Measurements from ENCODE around the gene EIF4H.
"Not testable (repeated sequence)": the region's sequence is repeated elsewhere in the genome, so short reads cannot be mapped to it uniquely, and the experiment has no call there.

Gene EIF4H

DNA sequence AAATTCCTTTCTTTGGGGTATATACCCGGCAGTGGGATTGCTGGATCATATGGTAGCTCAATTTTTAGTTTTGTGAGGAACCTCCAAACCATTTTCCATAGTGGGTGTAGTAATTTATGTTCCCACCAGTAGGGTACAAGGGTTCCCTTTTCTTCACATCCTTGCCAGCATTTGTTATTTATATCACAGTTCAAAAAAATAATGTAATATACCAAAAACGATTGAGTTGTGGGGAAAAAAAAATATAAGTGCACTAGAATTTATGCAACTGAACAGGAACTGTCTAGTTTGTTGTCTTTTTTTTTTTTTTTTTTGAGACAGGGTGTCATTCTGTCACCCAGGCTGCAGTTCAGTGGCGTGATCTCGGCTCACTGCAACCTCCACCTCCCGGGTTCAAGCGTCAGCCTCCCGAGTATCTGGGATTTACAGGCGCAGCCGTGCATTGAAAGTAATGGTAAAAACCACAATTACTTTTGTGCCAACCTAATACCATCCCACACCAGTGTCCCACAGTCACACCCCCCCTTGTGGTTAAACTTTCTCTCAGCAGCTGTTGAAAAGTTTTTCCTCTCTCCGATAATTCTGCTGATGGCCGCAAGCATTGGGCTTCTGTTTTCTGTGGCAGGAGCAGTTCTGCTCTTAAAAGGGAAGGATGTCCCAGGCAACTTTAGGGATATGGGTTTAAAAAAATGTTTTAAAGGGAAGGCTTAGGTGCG, 28.8 kb downstream of the EIF4H start:
- DNase-seq, result peak; percentile 72

DNA sequence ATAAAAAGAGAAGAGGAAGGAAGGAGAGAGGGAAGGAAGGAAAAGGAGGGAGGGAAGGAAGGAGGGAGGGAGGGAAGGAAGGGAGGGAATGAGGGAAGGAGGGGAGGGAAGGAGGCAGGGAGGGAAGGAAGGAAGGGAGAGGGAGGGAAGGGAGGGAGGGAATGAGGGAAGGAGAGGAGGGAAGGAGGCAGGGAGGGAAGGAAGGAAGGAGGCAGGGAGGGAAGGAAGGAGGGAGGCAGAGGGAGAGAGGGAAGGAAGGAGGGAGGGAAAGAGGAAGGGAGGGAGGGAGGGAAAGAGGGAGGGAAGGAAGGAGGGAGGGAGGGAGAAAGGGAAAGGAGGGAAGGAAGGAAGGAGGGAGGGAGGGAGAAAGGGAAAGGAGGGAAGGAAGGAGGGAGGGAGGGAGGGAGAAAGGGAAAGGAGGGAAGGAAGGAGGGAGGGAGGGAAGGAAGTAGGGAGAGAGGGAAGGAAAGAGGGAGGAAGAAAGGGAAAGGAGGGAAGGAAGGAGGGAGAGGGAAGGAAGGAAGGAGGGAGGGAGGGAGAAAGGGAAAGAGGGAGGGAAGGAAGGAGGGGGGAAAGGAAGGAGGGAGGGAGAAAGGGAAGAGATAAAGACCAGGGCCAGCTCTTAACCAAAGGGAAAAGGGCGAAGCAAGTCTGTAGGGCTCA, 29.9 kb downstream of the EIF4H start:
- no peak for DNase-seq

DNA sequence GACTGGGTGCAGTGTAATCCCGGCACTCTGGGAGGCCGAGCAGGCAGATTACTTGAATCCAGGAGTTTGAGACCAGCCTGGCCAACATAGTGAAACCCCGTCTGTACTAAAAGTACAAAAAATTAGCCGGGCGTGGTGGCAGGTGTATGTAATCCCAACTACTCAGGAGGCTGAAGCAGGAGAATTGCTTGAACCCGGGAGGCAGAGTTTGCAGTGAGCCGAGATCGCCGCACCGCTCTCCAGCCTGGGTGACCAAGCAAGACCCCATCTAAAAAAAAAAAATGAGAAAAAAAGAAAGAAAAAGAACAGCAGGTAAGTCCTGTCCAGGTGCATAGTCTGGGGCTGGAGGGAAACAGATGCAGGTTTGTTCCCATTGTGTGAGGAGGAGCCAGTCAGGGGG, 31.9 kb downstream of the EIF4H start:
- not testable (repeated sequence) for DNase-seq

DNA sequence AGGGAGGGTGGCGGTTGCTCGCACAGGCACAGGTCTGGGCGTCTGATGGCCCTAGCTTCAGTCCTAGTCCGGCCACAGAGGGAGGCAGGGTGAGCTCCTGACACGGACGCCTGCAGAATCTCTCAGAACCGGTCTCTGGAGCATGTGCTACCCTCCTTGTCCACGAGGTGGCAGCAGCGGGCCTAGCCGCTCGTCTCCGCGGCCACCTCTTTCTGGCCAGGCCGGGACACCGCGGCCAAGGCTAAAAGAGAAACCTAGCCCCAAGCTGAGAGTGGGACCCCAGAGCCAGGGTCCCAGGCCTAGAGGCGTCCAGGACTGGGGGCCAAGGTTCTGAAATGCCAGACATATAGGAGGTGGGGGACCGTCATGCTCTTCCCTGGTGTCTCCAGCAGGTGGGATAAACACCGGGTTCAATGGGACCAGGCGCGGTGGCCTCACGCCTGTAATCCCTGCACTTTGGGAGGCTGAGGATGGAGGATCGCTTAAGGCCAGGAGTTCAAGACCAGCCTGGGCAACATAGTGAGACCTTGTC, 32.5 kb downstream of the EIF4H start:
- peak; percentile 42 for DNase-seq

DNA sequence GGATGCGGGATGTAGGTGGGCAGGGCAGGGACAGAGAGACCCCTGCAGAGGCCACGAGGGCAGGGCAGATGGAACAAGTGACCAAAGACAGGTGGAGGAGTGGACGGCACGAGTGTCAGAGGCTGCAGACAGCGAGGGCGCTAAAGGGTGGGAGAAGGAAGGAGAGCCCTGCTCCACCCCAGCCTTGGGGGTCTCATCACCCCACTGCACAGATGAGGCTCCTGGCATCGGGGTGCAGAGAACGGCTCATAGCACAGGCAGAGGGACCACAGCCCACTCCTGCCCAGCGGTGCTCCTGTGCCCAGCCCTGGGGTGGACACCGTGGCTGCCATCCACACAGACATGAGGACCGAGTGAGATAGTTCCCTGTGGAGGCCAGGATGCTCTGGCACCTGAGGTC, 33.4 kb downstream of the EIF4H start:
- DNase-seq, result no peak

DNA sequence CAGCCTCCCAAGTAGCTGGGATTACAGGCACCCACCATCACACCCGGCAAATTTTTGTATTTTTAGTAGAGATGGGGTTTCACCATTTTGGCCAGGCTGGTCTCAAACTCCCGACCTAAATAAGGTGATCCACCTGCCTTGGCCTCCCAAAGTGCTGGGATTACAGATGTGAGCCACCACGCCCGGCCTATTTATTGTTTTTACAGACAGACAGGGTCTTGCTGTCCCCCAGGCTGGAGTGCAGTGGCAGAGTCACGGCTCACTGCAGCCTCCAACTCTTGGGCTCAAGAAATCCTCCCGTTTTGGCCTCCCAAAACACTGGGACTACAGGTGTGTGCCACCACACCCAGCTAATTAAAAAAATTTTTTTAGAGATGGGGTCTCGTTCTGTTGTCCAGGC, 34.1 kb downstream of the EIF4H start:
- DNase-seq, result not testable (repeated sequence)

DNA sequence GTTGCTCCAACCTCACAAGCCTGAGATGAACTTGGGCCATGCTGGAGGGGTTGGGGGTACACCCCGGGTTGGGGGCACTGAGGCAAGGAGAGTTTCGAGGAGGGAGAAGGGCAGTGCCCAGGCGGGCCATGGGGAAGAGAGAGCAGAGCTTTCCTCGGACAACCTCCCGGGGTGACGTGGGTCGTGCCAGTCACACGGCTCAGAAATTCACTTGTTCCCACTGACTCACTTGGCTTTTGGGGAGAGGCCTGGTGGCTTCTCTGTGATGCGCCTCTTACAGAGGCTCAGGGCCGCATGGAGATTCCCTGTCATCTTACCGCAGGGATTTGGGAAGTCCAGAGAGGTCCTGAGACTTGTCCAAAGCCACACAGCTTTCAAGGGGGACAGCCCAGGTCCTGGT, 38.5 kb downstream of the EIF4H start:
- no peak for DNase-seq

DNA sequence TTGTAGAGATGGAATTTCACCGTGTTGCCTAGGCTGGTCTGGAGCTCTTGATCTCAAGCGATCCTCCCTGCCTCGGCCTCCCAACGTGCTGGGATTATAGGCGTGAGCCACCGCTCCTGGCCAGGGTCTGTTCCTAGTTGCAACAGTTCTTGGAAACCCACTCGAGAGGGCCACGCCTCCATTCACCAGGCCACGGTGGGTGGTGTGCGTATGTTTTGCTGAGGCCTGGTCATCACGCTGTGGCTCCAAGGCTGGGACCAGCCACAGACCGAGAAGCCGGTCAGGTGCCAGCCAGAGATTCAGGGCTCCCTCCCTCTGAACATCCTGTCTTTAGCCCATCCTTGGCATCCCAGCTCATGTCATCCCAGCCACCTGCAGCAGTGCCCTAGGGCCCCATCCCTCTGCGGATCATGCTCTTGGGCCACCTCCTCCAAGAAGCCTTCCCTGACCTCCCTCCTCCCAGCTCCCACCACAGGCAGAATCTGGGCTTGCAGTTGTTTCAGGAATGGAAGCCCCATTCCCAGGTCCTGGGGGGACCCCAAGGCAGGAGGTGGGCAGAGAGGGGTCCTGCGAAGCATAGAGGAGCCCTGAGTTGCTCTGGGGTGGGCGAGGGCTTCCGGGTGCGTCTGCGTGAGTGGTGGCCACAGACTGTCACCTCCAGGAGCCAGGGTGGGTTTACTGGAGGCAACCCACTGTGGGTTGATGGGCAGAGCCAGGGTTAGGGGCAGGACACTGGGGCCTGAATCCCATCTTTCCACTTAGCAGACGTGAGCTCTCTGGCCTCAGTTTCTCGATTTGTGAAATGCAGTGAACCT, 40.9 kb downstream of the EIF4H start:
- no peak for DNase-seq

DNA sequence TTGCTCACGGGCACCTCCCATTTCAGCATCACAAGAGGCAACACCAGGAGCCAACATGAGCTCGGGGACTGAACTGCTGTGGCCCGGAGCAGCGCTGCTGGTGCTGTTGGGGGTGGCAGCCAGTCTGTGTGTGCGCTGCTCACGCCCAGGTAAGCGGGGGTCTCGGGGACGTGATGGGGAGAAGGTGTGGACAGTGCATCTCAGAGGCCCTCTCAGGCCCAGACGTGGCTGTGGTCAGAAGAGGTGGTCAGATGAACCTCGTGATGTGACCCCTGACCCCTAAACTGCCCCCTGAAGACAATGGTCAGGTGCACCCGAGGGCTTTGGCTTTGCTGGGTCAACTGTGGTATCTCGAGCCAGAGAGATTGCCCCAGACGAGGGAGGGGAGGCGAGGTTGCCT, 41.8 kb downstream of the EIF4H start:
- DNase-seq, result no peak

DNA sequence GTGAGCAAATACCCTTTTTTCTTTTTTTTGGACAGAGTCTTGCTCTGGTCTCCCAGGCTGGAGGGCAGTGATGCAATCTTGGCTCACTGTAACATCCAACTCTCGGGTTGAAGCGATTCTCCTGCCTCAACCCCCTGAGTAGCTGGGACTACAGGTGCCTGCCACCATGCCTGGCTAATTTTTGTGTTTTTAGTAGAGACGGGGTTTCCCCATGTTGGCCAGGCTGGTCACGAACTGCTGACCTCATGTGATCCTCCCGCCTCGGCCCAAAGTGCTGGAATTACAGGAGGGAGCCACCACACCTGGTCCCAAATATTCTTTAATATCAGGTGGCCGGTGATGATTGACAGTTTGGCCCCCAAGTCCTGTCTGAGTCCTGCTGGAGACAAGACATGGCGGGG, 42.2 kb downstream of the EIF4H start:
- DNase-seq, result peak; percentile 12

DNA sequence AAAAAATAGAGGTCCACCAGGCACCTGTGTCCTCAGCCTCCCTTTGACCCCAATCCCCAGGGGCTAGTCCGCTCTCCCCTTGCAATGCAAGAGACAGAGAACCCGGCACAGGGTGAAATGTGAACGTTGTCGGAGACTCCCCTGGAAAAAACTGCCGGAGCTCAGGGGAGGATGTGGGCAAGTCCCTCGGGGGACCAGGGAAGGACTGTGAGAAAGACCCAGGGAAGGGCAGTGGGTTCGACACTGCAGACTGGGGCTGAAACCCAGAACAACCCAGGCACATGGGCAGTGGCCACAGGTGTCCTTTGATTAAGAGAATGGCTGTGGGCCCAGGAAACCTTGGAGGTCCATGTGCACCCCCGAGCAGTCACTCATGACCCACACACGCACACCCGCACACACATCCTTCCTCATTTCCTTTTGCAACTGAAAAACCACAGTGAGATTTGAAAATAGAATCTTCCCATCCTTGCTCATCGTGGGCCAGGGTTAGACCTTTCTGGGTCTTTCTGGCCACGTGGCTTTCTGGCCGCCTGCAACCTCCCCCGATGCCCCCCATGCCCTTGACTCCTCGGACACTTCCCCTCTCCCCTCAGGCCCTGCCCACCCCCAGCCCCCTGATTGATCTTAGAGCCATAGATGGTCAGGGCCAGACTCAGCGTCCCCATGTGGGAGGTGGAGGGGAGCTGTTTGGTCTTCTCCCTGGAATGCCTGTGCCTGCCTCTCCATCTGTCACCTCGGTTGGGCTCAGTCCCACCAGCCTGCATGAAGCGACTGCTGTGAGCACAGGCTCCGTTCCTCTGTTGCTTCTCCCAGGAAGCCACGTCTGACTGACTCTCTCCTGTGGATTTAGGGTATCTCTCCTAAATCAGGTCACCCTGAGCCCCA, 43.5 kb downstream of the EIF4H start:
- DNase-seq, result peak; percentile 99

DNA sequence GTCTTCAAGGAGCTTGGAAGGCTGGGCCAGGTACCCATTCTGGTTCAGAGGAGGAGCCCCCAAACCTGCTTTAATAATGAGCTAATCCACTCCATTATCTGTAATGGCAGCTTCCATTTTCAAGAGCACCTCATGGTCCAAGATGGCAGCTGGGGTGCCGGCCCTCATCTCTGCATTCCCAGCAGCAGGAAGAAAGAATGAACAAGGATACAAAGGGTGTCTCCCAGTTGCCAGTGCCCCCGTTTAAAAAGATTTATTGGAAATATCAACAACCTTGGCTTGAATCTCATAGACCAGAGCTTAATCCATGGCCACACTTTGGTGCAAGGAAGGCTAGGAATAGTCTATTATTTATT, 44.2 kb downstream of the EIF4H start:
- DNase-seq, result no peak

DNA sequence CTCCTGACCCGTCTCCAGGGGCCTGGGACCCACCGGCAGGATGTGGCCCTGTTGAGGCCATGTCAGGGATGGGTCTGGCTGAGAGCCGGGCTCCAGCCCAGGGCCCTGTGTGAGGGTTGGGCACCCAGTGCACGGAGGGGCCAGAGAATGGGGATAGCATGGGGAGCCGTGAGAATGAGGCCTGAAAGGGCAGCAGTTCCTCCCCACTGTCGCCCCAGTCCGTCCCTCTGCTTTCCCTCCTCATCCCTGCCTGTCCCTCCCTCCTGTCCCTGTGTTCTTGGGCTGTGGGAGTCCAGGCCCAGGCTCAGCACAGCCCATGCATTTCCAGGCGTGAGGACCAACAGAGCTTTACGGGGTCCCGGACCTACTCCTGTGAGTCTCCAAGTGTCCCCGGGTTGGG, 45.3 kb downstream of the EIF4H start:
- DNase-seq, result no peak

DNA sequence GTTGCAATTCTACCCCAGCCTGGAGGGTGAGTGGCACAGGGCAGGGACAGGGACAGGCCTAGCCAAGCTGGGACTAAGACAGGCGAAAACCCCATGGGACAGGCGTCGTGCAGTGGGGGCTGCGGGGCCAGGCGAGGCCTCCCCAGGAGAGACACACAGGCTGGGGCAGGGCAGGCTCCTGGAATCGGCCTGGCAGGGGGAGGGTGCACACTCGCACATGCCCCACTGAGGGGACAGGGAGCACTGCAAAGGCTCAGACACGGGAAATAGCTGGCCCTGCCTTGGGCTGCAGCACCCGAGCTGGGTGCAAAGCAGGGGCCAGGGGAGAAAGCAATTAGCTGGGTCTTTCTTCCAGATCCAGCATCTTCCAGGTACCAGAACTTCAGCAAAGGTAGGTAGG, 46.1 kb downstream of the EIF4H start:
- DNase-seq, result no peak

DNA sequence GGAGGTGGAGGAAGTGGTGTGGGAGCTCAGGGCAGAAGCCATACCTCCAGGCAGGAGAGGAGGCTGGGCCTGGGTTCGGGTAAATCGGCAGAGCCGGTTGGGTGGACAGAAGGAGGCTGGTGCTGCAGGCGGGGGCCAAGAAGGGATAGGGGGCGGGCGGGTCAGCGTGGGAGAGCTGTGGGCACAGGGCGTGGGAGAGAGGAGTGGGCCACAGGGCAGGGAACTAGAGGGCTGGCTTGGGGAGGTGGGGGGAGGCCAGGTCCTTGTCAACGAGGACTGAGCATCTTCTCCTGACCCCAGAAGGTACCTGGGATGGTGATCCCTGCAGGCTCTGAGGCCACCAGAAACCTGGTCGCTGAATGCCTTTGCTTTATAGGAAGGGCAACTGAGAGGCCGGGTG, 47.6 kb downstream of the EIF4H start:
- no peak for DNase-seq

DNA sequence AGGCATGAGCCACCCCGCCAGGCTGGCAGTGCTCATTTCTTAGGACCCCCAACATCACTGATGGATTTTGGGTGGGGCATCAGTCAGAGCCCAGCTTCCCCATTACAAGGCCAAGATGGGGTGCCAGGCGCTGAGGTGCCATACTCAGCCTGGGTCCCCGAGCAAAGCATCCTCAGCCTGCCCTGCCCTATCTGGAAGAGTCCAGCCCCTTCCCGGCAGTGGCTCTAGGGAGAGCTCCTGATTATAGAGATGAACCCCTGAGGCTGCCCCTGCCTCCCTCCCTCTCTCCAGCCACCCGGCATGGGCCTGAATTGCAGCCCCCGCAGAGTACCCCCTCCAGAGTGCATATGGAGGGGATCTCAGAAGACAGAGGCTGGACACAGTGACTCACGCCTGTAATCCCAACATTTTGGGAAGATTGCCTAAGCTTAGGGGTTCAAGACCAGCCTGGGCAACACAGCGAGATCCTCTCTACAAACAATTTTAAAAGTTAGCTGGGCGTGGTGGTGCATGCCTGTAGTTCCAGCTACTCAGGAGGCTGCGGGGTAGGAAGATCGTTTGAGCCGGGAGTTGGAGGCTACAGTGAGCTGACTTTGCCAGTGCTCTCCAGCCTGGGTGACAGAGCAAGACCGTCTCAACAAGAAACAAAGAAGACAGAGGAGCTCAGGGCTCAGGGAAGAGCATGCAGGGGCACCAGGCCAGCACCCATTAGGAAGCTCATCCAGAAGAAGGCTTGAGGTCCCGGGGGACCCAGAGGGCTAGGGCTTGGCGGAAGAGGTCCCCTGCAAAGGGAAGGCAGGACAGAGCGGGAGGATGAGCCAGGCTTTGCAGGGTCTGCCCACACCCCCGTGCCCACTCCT, 48.9 kb downstream of the EIF4H start:
- no peak for DNase-seq

DNA sequence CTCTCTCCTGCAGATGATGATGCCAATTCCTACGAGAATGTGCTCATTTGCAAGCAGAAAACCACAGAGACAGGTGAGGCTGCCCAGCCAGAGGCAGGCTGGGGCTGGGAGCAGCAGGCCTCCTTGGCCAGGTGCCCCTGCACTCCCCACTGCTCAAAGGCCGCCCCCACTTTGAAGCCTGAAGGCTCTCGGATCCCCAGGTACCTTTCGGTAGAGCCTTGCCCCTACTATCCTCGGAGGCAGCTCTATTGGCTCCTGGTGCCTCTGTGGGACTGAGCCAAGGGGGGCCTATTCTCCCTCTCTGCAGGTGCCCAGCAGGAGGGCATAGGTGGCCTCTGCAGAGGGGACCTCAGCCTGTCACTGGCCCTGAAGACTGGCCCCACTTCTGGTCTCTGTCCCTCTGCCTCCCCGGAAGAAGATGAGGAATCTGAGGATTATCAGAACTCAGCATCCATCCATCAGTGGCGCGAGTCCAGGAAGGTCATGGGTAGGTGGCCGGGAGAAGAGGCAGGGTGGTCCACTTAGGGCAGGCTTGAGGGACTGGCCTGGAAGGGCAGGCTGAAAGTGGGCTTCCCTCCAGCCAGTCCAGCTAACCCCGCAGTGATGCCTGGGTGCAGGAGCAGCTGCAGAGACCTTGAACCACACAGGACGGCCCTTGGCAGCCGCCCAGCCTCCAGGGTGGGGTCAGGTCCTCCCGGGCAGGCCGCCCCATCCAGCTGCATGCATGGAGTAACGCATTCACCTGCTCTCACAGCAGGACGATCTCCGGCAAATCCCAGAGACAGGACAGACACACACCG, 49.8 kb downstream of the EIF4H start:
- DNase-seq, result no peak

DNA sequence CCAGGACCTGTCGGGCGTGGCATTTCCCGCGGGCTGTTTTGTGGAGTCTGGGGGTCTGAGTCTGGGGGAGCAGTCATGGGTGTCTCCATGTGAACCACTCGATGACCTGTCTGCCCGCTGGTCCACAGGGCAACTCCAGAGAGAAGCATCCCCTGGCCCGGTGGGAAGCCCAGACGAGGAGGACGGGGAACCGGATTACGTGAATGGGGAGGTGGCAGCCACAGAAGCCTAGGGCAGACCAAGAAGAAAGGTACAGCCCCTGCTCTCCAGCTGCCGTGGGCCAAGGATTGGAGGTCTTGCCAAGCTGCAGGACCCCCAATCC, 50.3 kb downstream of the EIF4H start:
- no peak for DNase-seq

DNA sequence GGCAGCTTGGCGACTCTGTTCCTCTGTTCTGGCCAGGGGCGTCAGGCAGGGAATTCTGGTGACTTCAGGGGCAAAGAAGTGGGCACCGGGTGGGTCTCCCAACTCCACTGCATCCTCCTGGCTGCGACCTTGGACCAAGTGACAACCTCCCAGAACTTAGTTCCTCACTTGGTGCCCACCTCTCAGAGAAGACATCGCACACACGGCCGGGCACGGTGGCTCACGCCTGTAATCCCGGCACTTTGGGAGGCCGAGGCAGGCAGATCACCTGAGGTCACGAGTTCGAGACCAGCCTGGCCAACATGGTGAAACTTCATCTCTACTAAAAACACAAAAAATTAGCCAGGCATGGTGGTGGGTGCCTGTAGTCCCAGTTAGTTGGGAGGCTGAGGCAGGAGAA, 50.8 kb downstream of the EIF4H start:
- not testable (repeated sequence) for DNase-seq

DNA sequence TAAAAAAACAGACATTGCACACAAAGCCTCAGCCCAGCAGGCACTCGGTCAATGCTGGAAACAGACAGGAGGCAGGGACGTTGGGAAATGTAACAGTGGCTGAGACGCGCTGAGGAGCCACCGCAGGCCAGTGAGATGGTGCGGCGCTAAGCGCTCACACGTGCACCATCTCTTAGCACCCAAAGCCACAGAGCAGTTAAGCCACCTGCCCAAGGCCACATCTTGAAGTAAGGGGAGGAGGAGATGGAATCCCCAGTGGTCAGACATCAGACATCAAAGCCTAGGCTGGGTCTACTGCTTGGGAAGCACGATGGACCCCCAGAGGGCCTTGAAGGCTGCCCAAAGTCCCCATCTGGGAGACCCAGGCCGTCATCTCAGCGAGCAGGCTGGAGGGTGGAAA, 51.2 kb downstream of the EIF4H start:
- DNase-seq, result peak; percentile 83

DNA sequence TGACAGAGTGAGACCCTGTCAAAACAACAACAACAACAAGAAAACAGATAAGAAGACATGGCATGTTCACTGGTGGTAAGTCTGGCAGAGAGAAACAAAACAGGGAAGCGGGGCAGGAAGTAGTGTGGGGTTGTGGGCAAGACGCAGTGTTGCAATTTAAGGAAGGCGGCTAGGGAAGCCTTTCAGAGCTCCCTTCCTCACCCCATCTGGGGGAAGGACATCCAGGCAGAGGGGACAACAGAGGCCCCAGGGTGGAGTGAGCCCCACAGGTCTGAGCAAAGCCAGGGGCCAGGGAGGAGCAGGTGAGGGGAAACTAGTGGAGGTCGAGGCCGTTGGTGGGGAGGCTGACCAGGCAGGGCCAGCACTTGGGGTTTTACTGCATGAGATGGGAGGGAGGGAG, 52.5 kb downstream of the EIF4H start:
- DNase-seq, result peak; percentile 93

Measured in GF-D8 (cell line).